Neural crest cell (in vitro differentiated cells): ENCODE measurements around the gene SLIT3. TPM values are rescaled to one million over a fixed set of nuclear protein-coding genes. Genes with fewer than 3 reads are reported as not detected.
A peak's percentile ranks its signal among the peaks of the same experiment; 100 is the strongest.

Experiments used
- DNase-seq: peaks from one replicate; pipeline ENCODE4 v3.0.0; 2021; ENCODE audit warnings: low read depth, mixed read lengths, low spot score
- H3K27ac Mint-ChIP-seq: one replicate; pipeline ENCODE4 v1.8.0; 2021; ENCODE audit warnings: mild to moderate bottlenecking, mixed read lengths; ENCODE audit not compliant: unreplicated experiment
- H3K27me3 Mint-ChIP-seq: 2 replicates; pipeline ENCODE4 v1.8.0; 2021; ENCODE audit warnings: low read depth, mild to moderate bottlenecking, mixed read lengths
- H3K36me3 Mint-ChIP-seq: 2 replicates; pipeline ENCODE4 v1.8.0; 2021; ENCODE audit warnings: low read depth, mild to moderate bottlenecking, mixed read lengths
- H3K4me1 Mint-ChIP-seq: 2 replicates; pipeline ENCODE4 v1.8.0; 2021; ENCODE audit warnings: mixed read lengths
- H3K4me3 Mint-ChIP-seq: one replicate; pipeline ENCODE4 v1.8.0; 2021; ENCODE audit warnings: mild to moderate bottlenecking, mixed read lengths
- H3K9me3 Mint-ChIP-seq: 2 replicates; pipeline ENCODE4 v1.8.0; 2021; ENCODE audit warnings: mixed read lengths
- CTCF ChIP-seq: fragments of 200-600 bp; sonication (generic); conservative IDR thresholded peaks from 2 replicates; pipeline ENCODE4 v1.5.0; 2021; ENCODE audit warnings: antibody characterized with exemption, mild to moderate bottlenecking
- total RNA-seq: library from RNA; stranded (reverse); gene quantifications from 2 replicates; pipeline ENCODE4 v1.2.1, GENCODE V29; 2021

The SLIT3 gene
- total RNA-seq, 1 donor from 2014 or later = 13.3 TPM

GRCh38 chr5:169158764-169159163 is 142.2 kb downstream of the SLIT3 start:
- peaks cover 10% of the 10 kb centered on the region for H3K36me3 Mint-ChIP-seq
- H3K4me3 Mint-ChIP-seq = no peak overlapping the region
- peaks cover 22% of the 10 kb centered on the region for H3K9me3 Mint-ChIP-seq
- H3K4me1 Mint-ChIP-seq = peaks cover 20% of the 10 kb centered on the region
- no peak for DNase-seq
- no peak for TF ChIP-seq CTCF
- no peak overlapping the region for H3K27ac Mint-ChIP-seq
- H3K27me3 Mint-ChIP-seq = no peaks in the 10 kb centered on the region

- no peak for DNase-seq
- peaks cover 10% of the 10 kb centered on the region for H3K36me3 Mint-ChIP-seq
- TF ChIP-seq CTCF = no peak
- no peak overlapping the region for H3K4me3 Mint-ChIP-seq
- peaks cover 22% of the 10 kb centered on the region for H3K9me3 Mint-ChIP-seq
- no peak overlapping the region for H3K27ac Mint-ChIP-seq
- H3K27me3 Mint-ChIP-seq = no peaks in the 10 kb centered on the region
- H3K4me1 Mint-ChIP-seq = peaks cover 24% of the 10 kb centered on the region
These were observed 143.9 kb downstream of the SLIT3 start for GRCh38 chr5:169157064-169157463.

- Mint-ChIP-seq H3K4me3 (no peak overlapping the region), H3K27ac (no peak overlapping the region), H3K36me3 (peaks cover 5% of the 10 kb centered on the region), H3K9me3 (peaks cover 14% of the 10 kb centered on the region), H3K27me3 (no peaks in the 10 kb centered on the region), H3K4me1 (peaks cover 9% of the 10 kb centered on the region)
- no peak for TF ChIP-seq CTCF
- no peak for DNase-seq
These were observed 146.3 kb downstream of the SLIT3 start for GRCh38 chr5:169154679-169155078.

GRCh38 chr5:169153405-169153804 is 147.5 kb downstream of the SLIT3 start:
- peaks cover 13% of the 10 kb centered on the region for H3K4me1 Mint-ChIP-seq
- H3K36me3 Mint-ChIP-seq = peaks cover 4% of the 10 kb centered on the region
- TF ChIP-seq CTCF = no peak
- H3K4me3 Mint-ChIP-seq = no peak overlapping the region
- peak overlapping the region; percentile 69 for H3K27ac Mint-ChIP-seq
- H3K9me3 Mint-ChIP-seq = peaks cover 9% of the 10 kb centered on the region
- no peaks in the 10 kb centered on the region for H3K27me3 Mint-ChIP-seq
- DNase-seq = no peak

GRCh38 chr5:169152946-169153345 is 148.0 kb downstream of the SLIT3 start:
- no peak for TF ChIP-seq CTCF
- Mint-ChIP-seq H3K27ac (no peak overlapping the region), H3K4me3 (no peak overlapping the region), H3K36me3 (peaks cover 4% of the 10 kb centered on the region), H3K4me1 (peaks cover 13% of the 10 kb centered on the region), H3K9me3 (peaks cover 7% of the 10 kb centered on the region), H3K27me3 (no peaks in the 10 kb centered on the region)
- DNase-seq = no peak

- TF ChIP-seq CTCF = no peak
- H3K4me1 Mint-ChIP-seq = peaks cover 13% of the 10 kb centered on the region
These were observed 148.5 kb downstream of the SLIT3 start for GRCh38 chr5:169152453-169152852.

More at GRCh38 chr5:169152453-169152852, 148.5 kb downstream of the SLIT3 start:
- Mint-ChIP-seq H3K27me3 (no peaks in the 10 kb centered on the region), H3K4me3 (no peak overlapping the region), H3K27ac (no peak overlapping the region), H3K9me3 (peaks cover 2% of the 10 kb centered on the region), H3K36me3 (peaks cover under 1% of the 10 kb centered on the region)
- DNase-seq = no peak
